SW 1271 (cell line): ENCODE results near the gene EIF2S3B.
"Not testable (repeated sequence)": the region's sequence is repeated elsewhere in the genome, so short reads cannot be mapped to it uniquely, and the experiment has no call there.

Source experiments
- DNase-seq, 2 experiments: peaks; one replicate each; lab custom pipeline; 2025; lab: John Stamatoyannopoulos, UW

The EIF2S3B gene

GRCh38 chr12:10505620-10506019 lies at the start of gene EIF2S3B:
Gene EIF2S3B, plus strand, starts transcription at chr12:10505890. Its CDS starts 13 bp downstream, at chr12:10505903.
- DNase-seq: no peak

GRCh38 chr12:10456856-10457255 lies 48.8 kb upstream of the EIF2S3B start:
- no peak for DNase-seq

- no peak for DNase-seq
Measured at GRCh38 chr12:10457760-10458159, 47.9 kb upstream of the EIF2S3B start.

GRCh38 chr12:10466311-10466710 lies 39.4 kb upstream of the EIF2S3B start:
- DNase-seq: no peak

- DNase-seq: no peak
Measured at GRCh38 chr12:10469701-10470100, 36.0 kb upstream of the EIF2S3B start.

- DNase-seq: not testable (repeated sequence)
Measured at GRCh38 chr12:10472808-10473207, 32.9 kb upstream of the EIF2S3B start.

GRCh38 chr12:10481901-10482300 lies 23.8 kb upstream of the EIF2S3B start:
- DNase-seq: not testable (repeated sequence)

GRCh38 chr12:10487328-10487727 lies 18.4 kb upstream of the EIF2S3B start:
- DNase-seq: not testable (repeated sequence)

- no peak for DNase-seq
Measured at GRCh38 chr12:10491766-10492165, 13.9 kb upstream of the EIF2S3B start.

- no peak for DNase-seq
Measured at GRCh38 chr12:10497602-10498001, 8.1 kb upstream of the EIF2S3B start.

GRCh38 chr12:10498042-10498441 lies 7.6 kb upstream of the EIF2S3B start:
- DNase-seq: no peak

- peak in 1 of 2 experiments; percentile 66 for DNase-seq
Measured at GRCh38 chr12:10501030-10501429, 4.7 kb upstream of the EIF2S3B start.

- no peak for DNase-seq
Measured at GRCh38 chr12:10503460-10503859, 2.2 kb upstream of the EIF2S3B start.

- DNase-seq: no peak
Measured at GRCh38 chr12:10511756-10512355, 6.2 kb downstream of the EIF2S3B start.

GRCh38 chr12:10512798-10513197 lies 7.1 kb downstream of the EIF2S3B start:
- DNase-seq: no peak

- DNase-seq: no peak
Measured at GRCh38 chr12:10521555-10521954, 15.9 kb downstream of the EIF2S3B start.

- DNase-seq: no peak
Measured at GRCh38 chr12:10528174-10528953, 22.7 kb downstream of the EIF2S3B start.

GRCh38 chr12:10529603-10530002 lies 23.9 kb downstream of the EIF2S3B start:
- no peak for DNase-seq

GRCh38 chr12:10537721-10538120 lies 32.0 kb downstream of the EIF2S3B start:
- DNase-seq: no peak

GRCh38 chr12:10540776-10541205 lies 35.1 kb downstream of the EIF2S3B start:
- DNase-seq: no peak

- no peak for DNase-seq
Measured at GRCh38 chr12:10543499-10543898, 37.8 kb downstream of the EIF2S3B start.

GRCh38 chr12:10551375-10551774 lies 45.7 kb downstream of the EIF2S3B start:
- no peak for DNase-seq

GRCh38 chr12:10553148-10553547 lies 47.5 kb downstream of the EIF2S3B start:
- no peak for DNase-seq
